Measurements from ENCODE around the gene GALNT13.

GALNT13 gene

GRCh38 chr2:153871231-153872221, at the start of gene GALNT13:
TSS of gene GALNT13 (plus strand) at chr2:153871922.
- no peak for DNase-seq (ENCODE audit: low read depth in 2 of 2)

DNA sequence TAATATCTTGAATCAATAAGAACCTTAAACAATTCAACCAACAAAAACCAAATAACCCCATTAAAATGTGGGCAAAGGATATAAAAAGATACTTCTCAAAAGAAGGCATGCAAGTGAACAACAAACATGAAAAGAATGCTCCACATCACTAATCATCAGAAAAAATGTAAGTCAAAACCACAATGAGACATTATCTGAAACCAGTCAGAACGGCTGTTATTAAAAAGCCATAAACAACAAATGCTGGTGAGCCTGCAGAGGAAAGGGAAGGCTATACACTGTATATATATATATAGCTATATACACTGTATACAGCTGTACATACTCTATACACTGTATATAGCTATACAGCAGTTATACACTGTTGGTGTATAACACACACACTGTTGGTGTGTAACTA, 47.8 kb upstream of the GALNT13 start:
- DNase-seq (ENCODE audit: low read depth in 2 of 2) = no peak

- DNase-seq (ENCODE audit: low read depth in 2 of 2) = no peak
Observed at GRCh38 chr2:153828335-153828734, 43.4 kb upstream of the GALNT13 start.

DNA sequence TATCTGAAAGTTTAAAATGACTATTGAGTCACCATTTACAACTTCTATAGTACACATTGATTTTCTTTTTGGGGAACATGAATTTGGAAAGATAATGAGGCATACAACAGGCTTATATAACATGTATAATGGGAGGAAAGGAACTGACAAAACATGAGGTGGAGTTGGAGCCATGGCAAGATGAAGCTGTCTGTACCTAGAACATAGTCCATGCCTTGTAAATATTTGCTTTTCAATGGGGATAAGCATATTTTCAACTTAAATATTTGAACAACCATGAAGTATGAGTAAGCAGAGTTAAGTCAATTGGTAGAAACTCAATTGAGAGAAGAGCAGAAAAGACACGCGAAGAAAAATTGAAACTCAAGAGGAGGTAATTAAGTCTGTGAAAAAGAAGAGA, 37.1 kb upstream of the GALNT13 start:
- DNase-seq (ENCODE audit: low read depth in 2 of 2) = no peak

DNA sequence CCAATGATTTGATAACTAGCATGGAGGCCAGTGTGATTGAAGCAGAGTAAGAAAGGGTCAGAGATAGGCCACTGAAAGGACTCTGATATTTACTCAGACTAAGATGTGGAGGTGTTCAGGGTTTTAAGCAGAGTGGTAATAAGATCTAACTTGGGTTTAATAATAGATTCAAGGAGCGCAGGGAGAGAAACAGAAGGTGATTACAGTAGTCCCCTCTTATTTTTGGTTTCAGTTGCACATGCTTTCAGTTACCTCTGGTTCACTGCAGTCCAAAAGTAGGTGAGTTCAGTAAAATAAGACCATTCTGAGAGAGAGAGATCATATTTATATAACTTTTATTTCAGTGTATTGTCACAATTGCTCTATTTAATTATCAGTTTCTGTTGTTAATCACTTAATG, 13.5 kb upstream of the GALNT13 start:
- no peak for DNase-seq (ENCODE audit: low read depth in 2 of 2)

DNA sequence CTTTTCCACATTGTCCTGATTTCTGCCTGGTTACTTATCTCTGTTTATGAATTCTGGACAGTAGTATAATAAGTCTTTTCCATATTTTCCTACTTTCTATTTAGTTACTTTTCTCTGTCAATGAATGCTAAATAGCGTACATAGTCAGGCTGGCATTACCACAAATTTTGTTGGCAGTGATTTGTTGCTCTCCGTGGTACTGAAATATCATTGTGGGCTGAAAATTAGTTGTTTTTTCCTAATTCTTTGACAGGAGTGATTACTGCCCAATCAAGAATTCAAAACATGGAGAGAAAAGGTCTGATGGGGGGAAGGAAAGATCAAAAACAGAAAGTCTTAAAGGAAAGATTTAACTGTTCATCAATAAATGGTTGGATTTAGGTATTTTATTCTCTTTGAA, 7.7 kb upstream of the GALNT13 start:
- DNase-seq (ENCODE audit: low read depth in 2 of 2) = no peak

GRCh38 chr2:153866595-153866994, 5.1 kb upstream of the GALNT13 start:
- DNase-seq (ENCODE audit: low read depth in 2 of 2) = no peak

DNA sequence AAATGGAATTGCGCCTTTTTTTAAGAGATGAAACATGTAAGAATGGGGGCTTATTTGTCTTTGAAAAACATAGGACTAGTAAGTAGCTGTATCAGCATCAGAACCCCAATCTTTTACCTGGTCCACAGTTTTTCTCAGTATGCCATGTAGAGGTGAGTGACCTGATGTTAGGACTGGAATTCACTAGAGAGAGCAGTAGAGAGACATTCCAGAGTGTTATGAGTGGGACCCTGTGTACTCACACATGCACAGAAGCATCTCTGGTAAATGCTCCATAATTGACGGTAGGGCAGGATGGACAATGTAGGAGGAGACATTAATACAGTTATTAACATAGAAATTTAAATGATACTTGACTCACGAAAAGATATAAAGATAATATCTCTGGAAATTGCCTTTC, 1.4 kb upstream of the GALNT13 start:
- no peak for DNase-seq (ENCODE audit: low read depth in 2 of 2)

GRCh38 chr2:153872311-153873051, 759 bp downstream of the GALNT13 start:
- no peak for DNase-seq (ENCODE audit: low read depth in 2 of 2)

GRCh38 chr2:153873052-153874048, 1.6 kb downstream of the GALNT13 start:
- DNase-seq (ENCODE audit: low read depth in 2 of 2) = no peak

GRCh38 chr2:153875801-153876466, 4.2 kb downstream of the GALNT13 start:
- no peak for DNase-seq (ENCODE audit: low read depth in 2 of 2)

- no peak for DNase-seq (ENCODE audit: low read depth in 2 of 2)
Observed at GRCh38 chr2:153880926-153881325, 9.2 kb downstream of the GALNT13 start.

DNA sequence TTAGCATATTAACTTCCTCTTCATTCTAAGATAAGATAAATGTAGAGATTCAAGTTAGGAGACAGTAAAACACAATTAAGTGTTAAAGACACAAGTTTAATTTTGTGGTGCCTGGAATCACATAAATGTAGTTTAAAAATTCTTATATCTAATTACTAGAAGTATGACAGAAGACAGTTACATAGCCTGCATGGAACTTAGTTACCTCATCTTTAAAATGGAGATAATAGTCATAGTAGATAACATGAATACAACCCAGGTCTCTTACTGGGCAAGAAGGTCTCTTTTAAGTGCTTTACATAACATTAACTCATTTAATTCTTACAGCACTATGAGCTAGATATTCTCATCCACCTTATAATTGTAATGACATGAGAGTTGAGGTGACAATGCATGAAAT, 15.1 kb downstream of the GALNT13 start:
- DNase-seq (ENCODE audit: low read depth in 2 of 2) = no peak

DNA sequence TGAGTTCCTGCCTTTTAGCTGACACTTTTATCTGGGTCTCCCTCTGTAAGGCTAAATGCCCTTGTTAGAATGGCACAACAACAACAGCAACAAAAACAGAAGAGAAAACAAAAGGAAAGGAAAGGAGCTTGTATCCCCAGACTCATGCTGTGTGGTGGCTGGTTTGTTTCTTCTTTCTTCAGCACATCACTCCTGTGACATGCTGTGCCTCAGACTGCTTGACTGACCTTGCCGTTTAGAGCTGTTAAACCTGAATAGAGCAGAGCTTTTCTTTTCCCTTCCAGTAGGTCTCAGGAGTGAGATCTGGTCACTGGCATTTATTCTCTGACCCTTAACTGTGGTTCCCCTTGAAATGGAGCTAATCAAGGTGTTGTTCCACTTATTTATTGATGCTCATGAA, 18.9 kb downstream of the GALNT13 start:
- DNase-seq (ENCODE audit: low read depth in 2 of 2) = no peak

DNA sequence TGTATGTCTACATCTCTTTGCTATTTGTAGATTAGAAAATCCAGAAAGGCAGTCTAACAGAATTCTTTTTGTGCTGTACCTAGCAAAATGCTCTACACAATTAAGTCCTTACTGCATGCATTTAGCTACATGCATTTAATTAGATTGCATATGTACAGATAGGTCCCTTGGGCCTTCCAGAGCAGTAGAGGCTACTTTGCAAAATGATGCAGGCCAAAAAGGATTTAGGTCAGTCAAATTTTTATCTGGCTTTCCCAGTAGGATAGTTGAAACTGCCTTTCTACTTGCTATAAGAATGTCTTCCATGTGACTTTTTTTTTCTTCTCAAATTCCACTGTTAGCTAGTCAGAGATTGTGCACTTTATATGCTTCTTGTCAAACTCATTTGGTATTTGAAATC, 19.3 kb downstream of the GALNT13 start:
- no peak for DNase-seq (ENCODE audit: low read depth in 2 of 2)

DNA sequence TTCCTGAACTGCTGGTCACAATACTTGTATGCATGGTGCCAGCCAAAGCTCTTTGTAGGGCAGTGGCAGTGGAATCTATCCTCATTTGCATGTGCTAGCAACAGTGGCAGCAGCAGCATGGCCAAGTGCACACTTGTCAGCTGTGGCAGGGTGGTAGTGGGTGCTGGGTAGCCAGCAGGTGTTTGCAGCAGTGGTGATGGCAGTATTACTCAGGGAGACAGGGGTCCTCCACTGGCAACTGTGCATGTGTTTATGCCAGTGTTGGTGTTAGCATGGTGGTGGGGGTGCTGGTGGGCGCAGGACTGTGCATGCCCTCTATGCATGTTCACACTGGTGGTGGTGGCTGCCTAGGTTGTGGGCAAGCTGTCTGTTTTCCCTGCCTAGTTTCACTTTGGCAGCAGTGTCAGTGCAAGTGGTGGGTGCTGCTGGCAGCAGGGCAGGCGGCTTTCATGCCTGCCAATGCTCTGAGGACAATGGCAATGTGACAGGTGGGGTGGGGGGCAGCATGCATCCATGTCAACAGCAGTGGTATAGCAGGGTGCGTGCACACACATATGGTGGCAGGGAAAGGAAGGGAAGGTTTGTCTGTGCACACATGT, 41.2 kb downstream of the GALNT13 start:
- no peak for DNase-seq (ENCODE audit: low read depth in 2 of 2)

GRCh38 chr2:153917570-153917969, 45.8 kb downstream of the GALNT13 start:
- no peak for DNase-seq (ENCODE audit: low read depth in 2 of 2)

DNA sequence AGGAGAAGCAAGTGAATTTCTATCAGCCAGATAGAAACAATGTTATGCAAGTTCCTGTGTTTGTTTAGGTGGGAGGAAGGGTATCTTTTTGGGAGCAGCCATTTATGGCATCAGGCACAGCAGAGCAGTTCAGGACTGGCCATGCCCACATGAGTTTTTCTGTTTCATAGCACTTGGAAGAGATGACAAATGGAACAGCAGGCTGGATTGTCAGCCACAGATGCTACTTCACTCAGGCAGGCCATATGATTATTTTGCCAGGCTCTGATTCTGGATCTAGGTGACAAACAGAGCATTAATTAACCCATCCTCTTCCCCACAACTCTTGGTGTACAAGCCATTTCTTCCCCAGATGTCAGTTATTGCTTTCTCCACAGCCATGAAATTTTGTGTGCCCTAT, 63.8 kb downstream of the GALNT13 start:
- DNase-seq (ENCODE audit: low read depth in 2 of 2) = no peak

DNA sequence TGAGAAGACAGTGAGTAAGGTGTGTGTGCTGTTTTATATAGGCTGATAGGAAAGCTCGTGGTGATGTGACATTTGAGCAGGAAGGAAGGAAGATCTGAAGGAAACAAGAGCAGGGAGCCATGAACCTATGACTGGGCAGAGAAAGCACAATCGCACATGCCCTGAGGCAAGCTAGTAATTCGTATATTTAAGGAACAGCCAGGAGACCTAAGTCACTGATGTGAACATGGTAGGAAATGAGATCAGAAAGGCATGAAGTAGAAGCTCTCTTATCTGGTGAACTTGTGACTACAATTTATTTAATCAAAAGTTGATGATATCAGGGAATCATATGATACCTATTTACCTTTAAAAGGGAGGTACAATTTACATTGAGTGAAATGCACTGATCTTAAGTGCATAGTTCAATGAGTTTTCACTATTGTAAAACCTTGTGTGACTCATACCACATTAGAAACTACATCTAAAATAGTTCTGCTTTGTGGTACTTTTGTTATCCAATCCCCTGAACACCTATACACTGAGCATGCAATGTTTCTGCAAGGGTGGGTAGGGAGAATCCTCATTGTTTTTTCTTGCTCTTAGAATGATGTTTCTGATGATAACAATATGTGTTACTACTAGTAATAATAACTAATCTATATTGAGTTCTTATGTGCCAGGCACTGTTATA, 67.5 kb downstream of the GALNT13 start:
- no peak for DNase-seq (ENCODE audit: low read depth in 2 of 2)

- DNase-seq (ENCODE audit: low read depth in 2 of 2) = no peak
Observed at GRCh38 chr2:153940511-153940910, 68.8 kb downstream of the GALNT13 start.
